OCI-LY3 (cell line): ENCODE results near the gene ICAM5.
"Not testable (repeated sequence)": the region's sequence is repeated elsewhere in the genome, so short reads cannot be mapped to it uniquely, and the experiment has no call there.

ENCODE experiments used
- H2AFZ ChIP-seq: fragments of 200-600, 300-600 bp; shearing (Covaris generic); 2 replicates; pipeline ENCODE4 v1.6.0; 2014; ENCODE audit warnings: antibody characterized with exemption, low read depth, low read length
- H3K27ac ChIP-seq: fragments of 200-600, 300-600 bp; sonication (generic); 2 replicates; pipeline ENCODE4 v1.5.1; 2014; ENCODE audit warnings: mild to moderate bottlenecking, low read length, moderate library complexity, mixed read lengths
- H3K27me3 ChIP-seq: fragments of 200-600, 300-600 bp; sonication (generic); 2 replicates; pipeline ENCODE4 v1.6.1; 2014; ENCODE audit warnings: low read depth, low read length, mixed read lengths
- H3K36me3 ChIP-seq: fragments of 200-600, 300-600 bp; sonication (generic); replicated peaks from 2 replicates; pipeline ENCODE3; 2014; ENCODE audit warnings: low read depth, low read length, mixed read lengths
- H3K4me1 ChIP-seq: fragments of 300-600, 200-600 bp; sonication (generic); 2 replicates; pipeline ENCODE4 v1.6.1; 2014; ENCODE audit warnings: low read length, mixed read lengths
- H3K4me2 ChIP-seq: fragments of 200-600, 300-600 bp; sonication (generic); 2 replicates; pipeline ENCODE4 v1.6.1; 2014; ENCODE audit warnings: low read length, mixed read lengths
- H3K4me3 ChIP-seq: fragments of 300-600, 200-600 bp; sonication (generic); 2 replicates; pipeline ENCODE4 v1.5.1; 2014; ENCODE audit warnings: antibody characterized with exemption, mild to moderate bottlenecking, low read length, moderate library complexity
- H3K79me2 ChIP-seq: fragments of 300-600, 200-600 bp; shearing (Covaris generic); 2 replicates; pipeline ENCODE4 v1.6.1; 2014; ENCODE audit warnings: mild to moderate bottlenecking, low read length, mixed read lengths
- H3K9ac ChIP-seq: fragments of 300-600, 200-600 bp; shearing (Covaris generic); 2 replicates; pipeline ENCODE4 v1.6.0; 2014; ENCODE audit warnings: mild to moderate bottlenecking, low read length, moderate library complexity
- H3K9me3 ChIP-seq: fragments of 200-600, 300-600 bp; shearing (Covaris generic); 2 replicates; pipeline ENCODE4 v1.6.1; 2014; ENCODE audit warnings: low read length, mixed read lengths; ENCODE audit not compliant: insufficient read depth
- H4K20me1 ChIP-seq: fragments of 200-600, 300-600 bp; sonication (generic); 2 replicates; pipeline ENCODE4 v1.6.1; 2016; ENCODE audit warnings: low read length, mixed read lengths; ENCODE audit not compliant: insufficient read depth
- CTCF ChIP-seq: fragments of 200-600, 300-600 bp; sonication (generic); IDR thresholded peaks from 2 replicates; pipeline ENCODE4 v1.5.1; 2014; ENCODE audit warnings: antibody characterized with exemption, low read length, low read depth
- EZH2phosphoT487 ChIP-seq: fragments of 200-600 bp; shearing (Covaris generic); IDR thresholded peaks from 2 replicates; pipeline ENCODE4 v1.6.1; 2018; ENCODE audit warnings: antibody characterized with exemption, mixed run types, low read depth

The ICAM5 gene

GRCh38 chr19:10333758-10334587 is 44.2 kb downstream of the ICAM5 start:
- H2AFZ ChIP-seq = no peak overlapping the region
- peak overlapping the region; percentile 93 for H3K4me3 ChIP-seq
- H3K79me2 ChIP-seq = peaks cover 56% of the 10 kb centered on the region
- no peak for TF ChIP-seq CTCF
- TF ChIP-seq EZH2phosphoT487 = no peak
- H3K9me3 ChIP-seq = no peaks in the 10 kb centered on the region
- H3K9ac ChIP-seq = peak overlapping the region; percentile 46
- peak overlapping the region; percentile 22 for H3K27ac ChIP-seq
- H3K36me3 ChIP-seq = peaks cover 38% of the 10 kb centered on the region
- peak overlapping the region; percentile 69 for H3K4me2 ChIP-seq
- H3K4me1 ChIP-seq = peaks cover 31% of the 10 kb centered on the region
- H4K20me1 ChIP-seq = peaks cover 19% of the 10 kb centered on the region
- H3K27me3 ChIP-seq = no peaks in the 10 kb centered on the region

GRCh38 chr19:10334588-10335351 is 45.0 kb downstream of the ICAM5 start:
- Histone ChIP-seq H3K27me3 (no peaks in the 10 kb centered on the region), H3K4me3 (no peak overlapping the region), H3K36me3 (peaks cover 30% of the 10 kb centered on the region), H4K20me1 (peaks cover 19% of the 10 kb centered on the region), H3K79me2 (peaks cover 51% of the 10 kb centered on the region), H2AFZ (no peak overlapping the region), H3K27ac (no peak overlapping the region), H3K4me1 (peaks cover 36% of the 10 kb centered on the region), H3K9me3 (no peaks in the 10 kb centered on the region), H3K9ac (no peak overlapping the region), H3K4me2 (peak overlapping the region; percentile 69; the same call in 1 of the 2 replicates)
- no peak for TF ChIP-seq EZH2phosphoT487
- TF ChIP-seq CTCF = no peak

GRCh38 chr19:10335352-10335985 is 45.7 kb downstream of the ICAM5 start:
- H4K20me1 ChIP-seq = peaks cover 13% of the 10 kb centered on the region
- peaks cover 25% of the 10 kb centered on the region for H3K36me3 ChIP-seq
- no peak overlapping the region for H3K4me2 ChIP-seq
- H3K27ac ChIP-seq = no peak overlapping the region
- TF ChIP-seq EZH2phosphoT487 (no peak), CTCF (no peak)
- no peak overlapping the region for H3K9ac ChIP-seq
- H2AFZ ChIP-seq = no peak overlapping the region
- no peaks in the 10 kb centered on the region for H3K9me3 ChIP-seq
- peaks cover 41% of the 10 kb centered on the region for H3K4me1 ChIP-seq
- peaks cover 44% of the 10 kb centered on the region for H3K79me2 ChIP-seq
- no peak overlapping the region for H3K4me3 ChIP-seq
- no peaks in the 10 kb centered on the region for H3K27me3 ChIP-seq

- not testable (repeated sequence) for H3K27me3 ChIP-seq, H3K4me2 ChIP-seq
Observed at GRCh38 chr19:10336725-10337124, 47.0 kb downstream of the ICAM5 start.

More at GRCh38 chr19:10336725-10337124, 47.0 kb downstream of the ICAM5 start:
- not testable (repeated sequence) for H3K9me3 ChIP-seq, H3K4me3 ChIP-seq, H2AFZ ChIP-seq, H3K27ac ChIP-seq, H3K9ac ChIP-seq
- H3K4me1 ChIP-seq = peaks cover 41% of the 10 kb centered on the region
- peaks cover 11% of the 10 kb centered on the region for H4K20me1 ChIP-seq
- peaks cover 23% of the 10 kb centered on the region for H3K36me3 ChIP-seq
- H3K79me2 ChIP-seq = peaks cover 33% of the 10 kb centered on the region
